Neuronal stem cell (in vitro differentiated cells): ENCODE measurements around the gene CLCN2.

Experiments used
- DNase-seq: peaks from one replicate; pipeline ENCODE4 v3.0.0-alpha.2; 2013; ENCODE audit warnings: low spot score
- H2AFZ ChIP-seq: one replicate; pipeline ENCODE4 v1.6.1; 2013; ENCODE audit warnings: mild to moderate bottlenecking, low read length, inconsistent platforms
- H2AK5ac ChIP-seq: 2 replicates; pipeline ENCODE4 v1.6.1; 2013; ENCODE audit warnings: low read depth, mild to moderate bottlenecking, inconsistent platforms, low read length, moderate library complexity, mixed read lengths
- H2BK120ac ChIP-seq: 2 replicates; pipeline ENCODE4 v1.6.1; 2013; ENCODE audit warnings: low read depth, mild to moderate bottlenecking, inconsistent platforms, low read length, moderate library complexity, mixed read lengths
- H2BK12ac ChIP-seq: one replicate; pipeline ENCODE4 v1.6.1; 2013; ENCODE audit warnings: low read length, inconsistent platforms
- H2BK15ac ChIP-seq: 2 replicates; pipeline ENCODE4 v1.6.1; 2013; ENCODE audit warnings: mild to moderate bottlenecking, low read length, inconsistent platforms, mixed read lengths
- H2BK5ac ChIP-seq: one replicate; pipeline ENCODE4 v1.6.1; 2013; ENCODE audit warnings: inconsistent platforms, mild to moderate bottlenecking, low read length, moderate library complexity
- H3K14ac ChIP-seq: one replicate; pipeline ENCODE4 v1.6.1; 2013; ENCODE audit warnings: low read length, inconsistent platforms
- H3K18ac ChIP-seq: 2 replicates; pipeline ENCODE4 v1.6.1; 2013; ENCODE audit warnings: low read length, inconsistent platforms
- H3K23ac ChIP-seq: 2 replicates; pipeline ENCODE4 v1.6.1; 2013; ENCODE audit warnings: low read depth, mild to moderate bottlenecking, mixed read lengths, low read length, inconsistent platforms; ENCODE audit not compliant: poor library complexity
- H3K27ac ChIP-seq: replicated peaks from 3 replicates; pipeline ENCODE4 v1.5.1; 2013; ENCODE audit warnings: low read length, inconsistent platforms
- H3K27me3 ChIP-seq, 3 experiments: 2 replicates each; pipeline ENCODE4 v1.6.1; 2013; ENCODE audit warnings: low read length in 3 of 3, mild to moderate bottlenecking in 2 of 3, inconsistent platforms in 1 of 3, low read depth in 1 of 3, mixed read lengths in 1 of 3, moderate library complexity in 1 of 3; ENCODE audit not compliant: control insufficient read depth in 3 of 3, insufficient read depth in 3 of 3
- H3K36me3 ChIP-seq, 2 donors: replicated peaks in 1 of 2; 2 replicates each; pipeline ENCODE4 v1.6.1; 2013; ENCODE audit warnings: low read length in 2 of 2; ENCODE audit not compliant: control insufficient read depth in 2 of 2, insufficient read depth in 2 of 2
- H3K4ac ChIP-seq: 2 replicates; pipeline ENCODE4 v1.6.1; 2013; ENCODE audit warnings: inconsistent platforms, mild to moderate bottlenecking, low read length, moderate library complexity
- H3K4me1 ChIP-seq, 2 donors: 1 replicate in 1 of 2; 2 replicates in 1 of 2; pipeline ENCODE4 v1.6.1; 2013; ENCODE audit warnings: low read length in 2 of 2, low read depth in 1 of 2; ENCODE audit not compliant: control insufficient read depth in 2 of 2, insufficient read depth in 1 of 2
- H3K4me2 ChIP-seq: one replicate; pipeline ENCODE4 v1.6.1; 2013; ENCODE audit warnings: mild to moderate bottlenecking, low read length, inconsistent platforms; ENCODE audit not compliant: insufficient read depth, poor library complexity, severe bottlenecking
- H3K4me3 ChIP-seq, 2 donors: 2 replicates each; pipeline ENCODE4 v1.5.1; 2013; ENCODE audit warnings: low read length in 2 of 2, mild to moderate bottlenecking in 2 of 2, inconsistent platforms in 1 of 2, moderate library complexity in 1 of 2
- H3K79me1 ChIP-seq: one replicate; pipeline ENCODE4 v1.6.1; 2013; ENCODE audit warnings: low read depth, mild to moderate bottlenecking, inconsistent platforms, low read length, moderate library complexity
- H3K9ac ChIP-seq: one replicate; pipeline ENCODE4 v1.6.1; 2013; ENCODE audit warnings: mild to moderate bottlenecking, low read depth, low read length, inconsistent platforms; ENCODE audit not compliant: poor library complexity
- H3K9me3 ChIP-seq, 2 donors: replicated peaks in 1 of 2; 2 replicates each; pipeline versions ENCODE3 to v1.6.1; 2013; ENCODE audit warnings: low read length in 2 of 2, mild to moderate bottlenecking in 2 of 2, inconsistent platforms in 1 of 2, low read depth in 1 of 2, mixed read lengths in 1 of 2, moderate library complexity in 1 of 2; ENCODE audit not compliant: control insufficient read depth in 2 of 2, insufficient read depth in 1 of 2
- H4K8ac ChIP-seq: one replicate; pipeline ENCODE4 v1.6.1; 2013; ENCODE audit warnings: low read depth, mild to moderate bottlenecking, inconsistent platforms, low read length, moderate library complexity
- H4K91ac ChIP-seq: one replicate; pipeline ENCODE4 v1.6.1; 2013; ENCODE audit warnings: low read length, low read depth, mild to moderate bottlenecking, inconsistent platforms; ENCODE audit not compliant: poor library complexity
- WGBS, 2 donors: extraction: QIAGEN DNeasy Blood & Tissue Kit; methylation state at CpG; one replicate each; pipeline ENCODE4 v1.1.7; 2013; ENCODE audit warnings: missing lambda C conversion rate in 2 of 2, mixed read lengths in 1 of 2; ENCODE audit not compliant: insufficient read length in 2 of 2, insufficient replicate concordance in 1 of 2; ENCODE audit errors: extremely low coverage in 2 of 2; 5-methylcytosine and 5-hydroxymethylcytosine counted together

CLCN2 gene

GRCh38 chr3:184387174-184387714 lies 25.8 kb upstream of the CLCN2 start:
- no peak overlapping the region for H3K18ac ChIP-seq
- no CpG with 5 or more reads among the region's 12 CpGs for WGBS, 2 donors

GRCh38 chr3:184386047-184386806 lies 24.8 kb upstream of the CLCN2 start:
- peaks cover 0 to 11% (median 10%) of the 10 kb centered on the region in 3 experiments for H3K27me3 ChIP-seq
- WGBS, 2 donors: no CpG with 5 or more reads among the region's 37 CpGs
- H4K8ac ChIP-seq: no peak overlapping the region
- H2AK5ac ChIP-seq: peak overlapping the region; percentile 45
- H3K9me3 ChIP-seq: no peaks in the 10 kb centered on the region
- H2BK15ac ChIP-seq: peak overlapping the region; percentile 59
- no peaks in the 10 kb centered on the region for H3K36me3 ChIP-seq
- H3K4me1 ChIP-seq: peaks cover 2 to 3% of the 10 kb centered on the region in 2 donors
- no peak overlapping the region for H2BK12ac ChIP-seq
- H4K91ac ChIP-seq: no peak overlapping the region
- no peak overlapping the region for H3K27ac ChIP-seq
- peak overlapping the region; percentile 8 for H3K18ac ChIP-seq
- no peaks in the 10 kb centered on the region for H3K79me1 ChIP-seq
- H2BK5ac ChIP-seq: no peak overlapping the region
- H3K4ac ChIP-seq: no peak overlapping the region
- no peak overlapping the region for H3K4me3 ChIP-seq
- peak overlapping the region; percentile 75 for H3K23ac ChIP-seq
- H3K14ac ChIP-seq: no peak overlapping the region
- H3K9ac ChIP-seq: no peak overlapping the region
- no peak overlapping the region for H2AFZ ChIP-seq
- peak overlapping the region; percentile 41 for H2BK120ac ChIP-seq
- DNase-seq: no peak
- no peak overlapping the region for H3K4me2 ChIP-seq

More at GRCh38 chr3:184387174-184387714, 25.8 kb upstream of the CLCN2 start:
- Histone ChIP-seq H3K79me1 (no peaks in the 10 kb centered on the region), H3K14ac (no peak overlapping the region), H3K4me1 (no peaks in the 10 kb centered on the region), H2BK120ac (no peak overlapping the region), H3K4me3 (no peak overlapping the region), H4K91ac (no peak overlapping the region), H3K9ac (no peak overlapping the region), H2BK15ac (peak overlapping the region; percentile 59), H3K27me3 (peaks cover 0 to under 1% (median under 1%) of the 10 kb centered on the region in 3 experiments), H2AK5ac (no peak overlapping the region), H3K23ac (no peak overlapping the region), H2BK5ac (peak overlapping the region; percentile 59), H2AFZ (no peak overlapping the region), H3K27ac (no peak overlapping the region), H4K8ac (no peak overlapping the region), H3K9me3 (no peaks in the 10 kb centered on the region), H3K36me3 (no peaks in the 10 kb centered on the region), H2BK12ac (no peak overlapping the region), H3K4me2 (no peak overlapping the region), H3K4ac (no peak overlapping the region)
- DNase-seq: no peak

GRCh38 chr3:184384856-184385422 lies 23.5 kb upstream of the CLCN2 start:
- Histone ChIP-seq H3K27ac (no peak overlapping the region), H2AK5ac (no peak overlapping the region), H2BK5ac (no peak overlapping the region), H2BK15ac (peak overlapping the region; percentile 67), H3K4me3 (no peak overlapping the region), H4K91ac (no peak overlapping the region), H3K27me3 (peaks cover 8 to 19% (median 18%) of the 10 kb centered on the region in 3 experiments), H3K4me2 (no peak overlapping the region), H3K9me3 (no peaks in the 10 kb centered on the region), H3K79me1 (no peaks in the 10 kb centered on the region), H2BK12ac (no peak overlapping the region), H3K9ac (no peak overlapping the region), H3K4ac (no peak overlapping the region), H3K36me3 (no peaks in the 10 kb centered on the region), H3K4me1 (peaks cover 4 to 8% of the 10 kb centered on the region in 2 donors), H3K23ac (peak overlapping the region; percentile 65), H2AFZ (no peak overlapping the region), H3K18ac (peak overlapping the region; percentile 64), H4K8ac (no peak overlapping the region), H2BK120ac (no peak overlapping the region), H3K14ac (no peak overlapping the region)
- no CpG with 5 or more reads among the region's 8 CpGs for WGBS, 2 donors
- DNase-seq: no peak

GRCh38 chr3:184384342-184384741 lies 22.9 kb upstream of the CLCN2 start:
- H3K23ac ChIP-seq: no peak overlapping the region
- H3K27me3 ChIP-seq: peaks cover 8 to 19% (median 18%) of the 10 kb centered on the region in 3 experiments
- no CpG with 5 or more reads among the region's 9 CpGs for WGBS, 2 donors
- H3K4me3 ChIP-seq: no peak overlapping the region
- H3K9ac ChIP-seq: no peak overlapping the region
- H2AK5ac ChIP-seq: no peak overlapping the region
- H2BK12ac ChIP-seq: no peak overlapping the region
- H3K4me1 ChIP-seq: peaks cover 6 to 10% of the 10 kb centered on the region in 2 donors
- no peak overlapping the region for H2AFZ ChIP-seq
- H4K91ac ChIP-seq: no peak overlapping the region
- H4K8ac ChIP-seq: no peak overlapping the region
- H2BK5ac ChIP-seq: no peak overlapping the region
- H2BK15ac ChIP-seq: no peak overlapping the region
- no peaks in the 10 kb centered on the region for H3K36me3 ChIP-seq
- no peaks in the 10 kb centered on the region for H3K9me3 ChIP-seq
- H3K18ac ChIP-seq: no peak overlapping the region
- H3K14ac ChIP-seq: no peak overlapping the region
- H3K4me2 ChIP-seq: no peak overlapping the region
- H3K4ac ChIP-seq: no peak overlapping the region
- H3K79me1 ChIP-seq: no peaks in the 10 kb centered on the region
- no peak overlapping the region for H2BK120ac ChIP-seq
- DNase-seq: no peak
- no peak overlapping the region for H3K27ac ChIP-seq
